GM23248 (cell line): ENCODE measurements around the gene ZNF444.

Experiments
- EZH2 ChIP-seq: fragments of 200-600 bp; sonication (generic); IDR thresholded peaks from 2 replicates; pipeline ENCODE4 v1.6.1; 2018; ENCODE audit warnings: antibody characterized with exemption, mild to moderate bottlenecking; ENCODE audit not compliant: insufficient read depth, poor library complexity, severe bottlenecking
- EZH2phosphoT487 ChIP-seq: fragments of 200-600 bp; sonication (generic); IDR thresholded peaks from 2 replicates; pipeline ENCODE4 v1.6.1; 2018; ENCODE audit warnings: antibody characterized with exemption, moderate library complexity, mild to moderate bottlenecking, low read depth; ENCODE audit not compliant: insufficient read depth

- TF ChIP-seq EZH2 (no peak), EZH2phosphoT487 (no peak)
Observed at GRCh38 chr19:56162258-56162657, 21.2 kb downstream of the ZNF444 start.
